Brain microvascular endothelial cell (primary cell): Measurements from ENCODE around the gene TMEM184A.

Experiments used
- DNase-seq: peaks from one replicate; pipeline ENCODE4 v3.0.0-alpha.2; 2020
- H3K27ac ChIP-seq: fragments of 250-450 bp; sonication (Bioruptor Pico); 2 replicates; pipeline ENCODE4 v1.5.1; 2020; ENCODE audit warnings: mild to moderate bottlenecking, moderate library complexity
- H3K27me3 ChIP-seq: fragments of 250-450 bp; sonication (Bioruptor Pico); replicated peaks from 2 replicates; pipeline ENCODE4 v1.5.1; 2020; ENCODE audit warnings: mild to moderate bottlenecking
- H3K36me3 ChIP-seq: fragments of 250-450 bp; sonication (Bioruptor Pico); replicated peaks from 2 replicates; pipeline ENCODE4 v1.5.1; 2020; ENCODE audit warnings: mild to moderate bottlenecking
- H3K4me3 ChIP-seq: 2 replicates; pipeline ENCODE4 v1.5.1; 2011; ENCODE audit warnings: low read depth, mild to moderate bottlenecking, control low read depth, low read length, moderate library complexity
- in situ Hi-C: cut with HindIII; loops from 2 replicates; pipeline ENCODE4 v1.10.0; 2017; ENCODE audit warnings: low sequenced_read_pairs, low pct_ligation_motif_present
- TF ChIP-seq, protein P1 (sequence below): IDR thresholded peaks from 2 replicates; pipeline ENCODE4 v1.5.1; 2011; ENCODE audit warnings: low read depth, mild to moderate bottlenecking, moderate library complexity, low read length, control low read depth, inconsistent platforms; ENCODE audit errors: missing control alignments

TMEM184A gene

DNA sequence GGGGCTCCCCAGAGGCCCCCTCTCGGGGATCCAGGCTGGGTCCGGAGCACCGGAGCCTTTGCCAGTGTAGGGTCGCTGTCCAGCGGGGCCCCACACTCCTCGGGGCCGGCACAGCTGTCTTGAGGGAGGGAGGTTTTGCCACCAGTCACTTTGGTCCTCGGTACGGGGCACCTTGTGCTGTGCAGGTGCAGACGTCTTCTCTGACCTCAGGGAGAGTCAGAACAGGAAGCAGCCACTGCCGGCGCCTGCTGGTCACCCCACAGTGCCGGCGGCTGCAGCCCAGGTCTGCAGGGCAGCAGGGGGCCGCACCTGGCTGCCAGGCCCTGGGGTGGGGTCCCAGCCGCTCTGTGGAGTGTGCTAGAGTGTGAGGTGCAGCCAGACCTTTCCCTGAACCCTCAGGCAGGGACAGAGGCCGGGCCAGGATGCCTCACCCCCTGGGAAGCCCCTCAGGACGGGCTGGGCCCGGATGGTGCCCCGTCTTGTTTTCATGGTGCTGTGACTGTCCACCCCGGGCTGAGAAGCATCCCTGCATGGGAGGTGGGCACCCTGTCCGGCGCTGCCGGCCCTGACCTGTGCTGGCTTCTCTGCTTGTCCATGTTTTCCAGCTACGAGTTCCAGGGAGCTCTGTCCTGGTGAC, 17.3 kb downstream of the TMEM184A start:
- H3K27me3 ChIP-seq: no peaks in the 10 kb centered on the region
- H3K27ac ChIP-seq: peak overlapping the region; percentile 99
- TF ChIP-seq, protein P1, sequence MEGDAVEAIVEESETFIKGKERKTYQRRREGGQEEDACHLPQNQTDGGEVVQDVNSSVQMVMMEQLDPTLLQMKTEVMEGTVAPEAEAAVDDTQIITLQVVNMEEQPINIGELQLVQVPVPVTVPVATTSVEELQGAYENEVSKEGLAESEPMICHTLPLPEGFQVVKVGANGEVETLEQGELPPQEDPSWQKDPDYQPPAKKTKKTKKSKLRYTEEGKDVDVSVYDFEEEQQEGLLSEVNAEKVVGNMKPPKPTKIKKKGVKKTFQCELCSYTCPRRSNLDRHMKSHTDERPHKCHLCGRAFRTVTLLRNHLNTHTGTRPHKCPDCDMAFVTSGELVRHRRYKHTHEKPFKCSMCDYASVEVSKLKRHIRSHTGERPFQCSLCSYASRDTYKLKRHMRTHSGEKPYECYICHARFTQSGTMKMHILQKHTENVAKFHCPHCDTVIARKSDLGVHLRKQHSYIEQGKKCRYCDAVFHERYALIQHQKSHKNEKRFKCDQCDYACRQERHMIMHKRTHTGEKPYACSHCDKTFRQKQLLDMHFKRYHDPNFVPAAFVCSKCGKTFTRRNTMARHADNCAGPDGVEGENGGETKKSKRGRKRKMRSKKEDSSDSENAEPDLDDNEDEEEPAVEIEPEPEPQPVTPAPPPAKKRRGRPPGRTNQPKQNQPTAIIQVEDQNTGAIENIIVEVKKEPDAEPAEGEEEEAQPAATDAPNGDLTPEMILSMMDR: no peak
- peak overlapping the region; percentile 55 for H3K4me3 ChIP-seq
- in situ Hi-C loops: no loop called here
- no peak for DNase-seq
- H3K36me3 ChIP-seq: peaks cover 43% of the 10 kb centered on the region

DNA sequence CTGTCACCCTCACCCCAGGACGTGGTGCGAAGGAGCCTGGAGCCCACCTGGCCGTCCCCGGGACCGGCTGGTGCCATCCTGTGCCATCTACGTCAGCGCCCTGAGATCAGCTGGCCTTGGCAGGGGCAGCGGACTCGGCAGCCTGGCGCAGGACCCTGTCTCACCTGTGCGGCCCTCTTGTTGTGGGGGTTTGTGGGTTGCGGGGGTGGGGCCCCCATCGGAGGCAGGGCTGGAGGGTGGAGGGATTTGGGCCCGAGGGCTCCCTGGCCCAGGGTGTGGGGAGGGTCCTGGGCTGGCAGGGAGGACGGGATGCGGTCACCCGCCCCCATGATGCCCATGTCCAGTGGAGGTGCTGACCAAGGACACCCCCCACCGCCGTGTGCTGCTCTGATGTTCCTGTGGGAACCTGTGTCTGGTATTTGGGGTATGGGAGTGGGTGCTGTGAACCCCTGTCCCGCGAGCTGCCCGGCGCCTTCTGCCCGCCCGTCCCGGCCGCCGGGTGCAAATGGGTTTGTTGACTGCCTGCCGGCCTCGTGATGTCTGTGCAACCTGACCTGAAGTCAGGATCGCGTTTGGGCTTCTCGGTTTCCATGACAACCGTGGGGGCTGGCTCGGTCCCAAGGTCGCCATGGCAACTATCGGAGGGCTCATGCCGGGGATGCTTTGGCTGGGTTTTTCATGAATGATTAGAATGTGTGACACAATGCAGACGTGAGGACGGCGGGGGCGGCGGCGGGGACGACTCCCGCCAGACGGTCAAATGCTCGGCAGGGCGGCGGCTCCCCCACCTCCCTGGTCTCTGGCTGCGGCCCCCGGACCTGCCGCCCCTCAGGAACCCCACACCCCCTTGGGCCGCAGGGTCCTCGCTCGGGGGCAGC, 18.2 kb downstream of the TMEM184A start:
- TF ChIP-seq, protein P1: no peak
- peak; percentile 100 for DNase-seq
- Histone ChIP-seq H3K4me3 (peak overlapping the region; percentile 55), H3K27ac (peak overlapping the region; percentile 99), H3K27me3 (no peaks in the 10 kb centered on the region), H3K36me3 (peaks cover 37% of the 10 kb centered on the region)
- in situ Hi-C loops: no loop called here

DNA sequence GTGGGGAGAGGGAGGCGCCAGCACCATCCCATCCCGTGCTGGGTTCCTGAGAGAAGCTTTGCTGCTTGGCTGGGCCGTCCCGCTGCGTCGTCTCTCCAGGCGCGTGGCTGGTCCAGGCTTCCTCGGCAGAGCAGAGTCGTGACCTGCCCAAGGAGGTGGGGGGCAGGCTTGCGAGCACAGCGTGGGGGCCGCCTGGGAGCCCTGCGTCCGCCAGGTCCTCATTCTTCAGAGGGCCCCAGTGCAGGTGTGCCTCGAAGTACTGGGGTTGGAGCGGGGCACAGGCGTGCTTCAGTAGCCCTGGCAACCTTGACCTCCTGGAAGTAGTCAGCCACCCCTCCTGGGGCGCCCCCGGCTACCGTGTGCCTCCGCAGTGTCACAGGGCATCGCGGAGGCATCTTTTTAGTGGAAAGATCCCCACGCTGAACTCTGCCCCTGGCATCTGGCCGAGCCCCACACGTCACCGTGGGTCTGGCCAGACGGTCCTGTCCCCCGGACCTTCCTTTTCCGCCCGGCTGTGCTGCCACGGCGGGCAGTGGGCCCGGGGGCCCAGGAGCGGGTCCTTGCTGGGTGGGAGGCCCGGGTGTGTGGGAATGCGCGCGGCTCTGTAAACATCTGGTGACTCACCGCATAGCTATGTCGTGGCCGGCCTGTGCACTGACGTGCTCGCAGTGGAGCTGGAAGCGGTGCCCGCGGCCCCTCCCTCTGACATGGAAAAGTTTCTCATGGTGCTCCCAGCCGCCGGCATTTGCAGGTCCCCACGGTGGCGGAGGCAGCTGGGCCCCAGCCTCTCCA, 19.1 kb downstream of the TMEM184A start:
- peaks cover 31% of the 10 kb centered on the region for H3K36me3 ChIP-seq

DNA sequence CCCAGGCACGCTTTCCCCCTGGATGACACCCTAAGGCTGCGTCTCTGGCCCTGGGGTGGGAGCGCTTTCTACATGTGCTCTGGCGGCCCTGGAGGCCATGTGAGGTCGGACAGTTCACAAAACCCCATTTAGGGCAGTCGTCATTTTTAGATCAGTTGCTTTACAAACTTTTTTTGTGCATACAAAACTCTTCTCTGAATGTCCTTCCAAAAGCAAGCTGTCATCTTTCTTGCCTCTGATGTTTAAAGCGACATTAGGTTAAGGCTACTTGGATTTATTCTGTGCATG, 19.6 kb downstream of the TMEM184A start:
- peak overlapping the region; percentile 99 for H3K27ac ChIP-seq
- peaks cover 28% of the 10 kb centered on the region for H3K36me3 ChIP-seq
- no peak for DNase-seq
- H3K4me3 ChIP-seq: no peak overlapping the region
- TF ChIP-seq, protein P1: no peak
- H3K27me3 ChIP-seq: no peaks in the 10 kb centered on the region
- in situ Hi-C loops: no loop called here

More for the DNA sequence above, 19.1 kb downstream of the TMEM184A start:
- Histone ChIP-seq H3K27ac (peak overlapping the region; percentile 99), H3K4me3 (peak overlapping the region; percentile 55), H3K27me3 (no peaks in the 10 kb centered on the region)
- in situ Hi-C loops: no loop called here
- TF ChIP-seq, protein P1: no peak
- DNase-seq: peak; percentile 99

DNA sequence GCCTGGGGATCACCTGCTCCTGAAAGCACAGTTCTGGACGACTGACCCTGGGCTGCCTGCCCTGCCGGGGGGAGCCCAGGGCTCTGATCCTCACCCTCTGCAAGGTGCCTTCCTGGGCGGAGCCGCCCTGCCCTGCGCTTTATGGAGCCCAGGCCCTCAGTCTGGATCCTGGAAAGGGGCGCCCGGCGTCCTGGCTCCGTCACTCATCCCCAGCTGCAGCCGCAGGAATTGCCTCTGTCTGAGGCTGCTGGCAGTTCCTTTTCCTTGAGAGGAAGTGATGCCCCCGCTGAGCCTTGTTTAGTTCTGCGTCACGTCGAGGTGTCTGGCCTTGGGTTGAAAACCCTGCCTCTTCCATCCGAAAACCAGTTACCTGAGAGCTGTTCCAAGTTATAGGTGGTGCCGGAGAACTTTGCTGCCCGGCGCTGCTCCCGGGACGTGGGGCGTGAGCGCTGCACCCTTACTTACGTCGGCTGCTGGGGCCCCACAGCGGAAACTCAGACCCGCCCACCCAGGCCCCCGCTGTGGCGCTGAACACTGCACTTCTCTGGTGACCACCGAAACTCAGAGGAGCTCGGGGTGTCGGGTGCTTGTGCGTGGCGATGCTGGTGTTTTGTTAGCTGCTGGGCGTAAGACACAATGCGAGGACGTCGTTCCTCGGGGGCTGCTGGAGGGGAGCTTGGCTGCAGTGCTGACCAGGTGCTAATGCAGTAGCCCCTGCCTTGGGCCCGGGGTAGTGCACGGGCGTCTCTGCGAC, 20.1 kb downstream of the TMEM184A start:
- H3K4me3 ChIP-seq: no peak overlapping the region
- TF ChIP-seq, protein P1: no peak
- peaks cover 22% of the 10 kb centered on the region for H3K36me3 ChIP-seq
- DNase-seq: no peak
- in situ Hi-C loops: no loop called here
- no peaks in the 10 kb centered on the region for H3K27me3 ChIP-seq
- peak overlapping the region; percentile 99 for H3K27ac ChIP-seq
